ENCODE data around the gene BACH2.

Gene BACH2

DNA sequence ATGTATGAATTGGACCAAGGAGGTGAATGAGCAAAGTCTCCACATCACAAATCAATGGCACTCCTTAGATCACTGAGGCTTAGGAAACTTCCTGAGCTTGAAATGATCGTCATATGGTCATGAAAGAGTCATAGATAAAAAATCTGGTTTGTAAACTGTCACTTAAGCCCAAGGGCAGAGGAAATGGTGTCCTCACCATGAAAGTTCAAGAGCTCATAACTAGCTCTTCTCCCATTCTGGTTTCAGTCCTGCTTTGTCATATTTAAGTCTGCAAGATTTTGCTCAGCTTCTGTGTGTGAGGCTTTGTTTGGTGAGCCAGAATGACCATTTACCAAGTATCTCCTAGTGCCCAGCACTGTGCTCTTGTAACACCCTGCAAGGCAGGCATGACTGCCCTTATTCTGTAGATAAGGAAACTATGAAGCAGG, 341.9 kb downstream of the BACH2 start:
- DNase-seq, result no peak

DNA sequence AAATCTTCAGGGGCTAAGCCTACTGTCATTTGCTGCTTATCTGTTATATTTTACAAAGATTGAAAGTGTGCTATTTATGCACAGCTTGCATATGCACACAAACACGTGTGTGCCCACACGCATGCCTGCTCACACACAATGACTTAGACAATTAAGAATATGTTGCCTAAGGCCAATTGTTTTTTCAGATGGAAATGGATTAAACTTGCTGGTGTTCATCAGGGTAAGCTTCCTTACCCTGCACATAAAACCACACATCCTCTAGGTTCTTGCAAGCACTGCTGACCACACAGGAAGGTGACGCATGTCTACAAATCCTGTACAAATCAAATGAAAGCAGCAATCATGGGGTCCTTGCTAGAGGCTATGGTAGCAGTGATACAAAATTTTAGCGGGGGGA, 344.0 kb downstream of the BACH2 start:
- DNase-seq, result no peak

DNA sequence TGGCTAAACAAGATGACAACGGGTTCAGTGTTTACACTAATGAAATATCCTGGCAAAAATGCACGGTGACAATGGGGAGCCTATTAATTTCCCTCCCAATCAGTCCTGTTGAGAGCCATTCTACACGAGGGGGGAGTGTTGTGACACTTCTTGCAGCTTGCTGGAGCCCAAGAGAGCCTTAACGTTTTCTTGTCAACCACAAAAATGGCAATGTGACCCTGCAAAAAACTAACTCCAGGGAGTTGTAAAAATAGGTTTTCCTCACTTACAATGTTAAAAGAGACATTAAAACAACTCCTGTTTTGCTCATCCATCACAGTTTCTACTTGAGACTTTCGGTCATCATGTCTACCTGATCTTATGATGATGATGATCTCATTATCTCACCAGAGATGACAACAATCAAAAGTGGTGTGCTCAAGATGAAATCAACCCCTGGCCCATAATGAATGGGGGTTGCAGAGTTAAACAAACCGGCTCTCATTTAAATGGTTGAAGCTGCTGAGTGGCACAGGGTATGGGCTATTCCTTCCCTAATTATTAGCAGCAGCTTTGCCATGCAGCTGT, 344.5 kb downstream of the BACH2 start:
- DNase-seq, result no peak

DNA sequence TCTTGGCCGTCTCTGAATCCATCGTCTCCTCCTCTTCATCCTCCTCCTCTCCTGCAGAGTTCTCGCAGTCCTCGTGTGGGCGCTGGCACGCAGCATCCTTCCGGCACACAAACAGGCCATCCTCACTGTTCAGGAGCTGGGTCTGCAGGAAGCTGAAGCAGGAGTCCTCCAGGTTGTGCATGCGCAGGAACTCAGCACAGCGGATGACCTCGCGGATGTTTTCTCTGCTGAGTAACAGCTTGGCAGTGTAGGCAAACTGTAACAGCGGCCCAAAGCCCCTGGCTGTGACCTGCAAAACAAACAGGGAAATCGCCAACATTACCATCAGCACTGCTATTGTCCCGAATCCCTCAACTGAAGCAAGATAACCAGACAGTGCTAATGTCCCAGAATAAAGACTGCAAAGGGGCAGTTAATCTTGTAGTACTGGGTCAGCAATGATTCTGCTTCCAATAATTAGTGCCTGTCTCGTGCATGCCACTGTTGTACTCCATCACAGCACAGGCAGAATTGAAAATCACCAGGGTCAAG, 345.0 kb downstream of the BACH2 start:
- no peak for DNase-seq

DNA sequence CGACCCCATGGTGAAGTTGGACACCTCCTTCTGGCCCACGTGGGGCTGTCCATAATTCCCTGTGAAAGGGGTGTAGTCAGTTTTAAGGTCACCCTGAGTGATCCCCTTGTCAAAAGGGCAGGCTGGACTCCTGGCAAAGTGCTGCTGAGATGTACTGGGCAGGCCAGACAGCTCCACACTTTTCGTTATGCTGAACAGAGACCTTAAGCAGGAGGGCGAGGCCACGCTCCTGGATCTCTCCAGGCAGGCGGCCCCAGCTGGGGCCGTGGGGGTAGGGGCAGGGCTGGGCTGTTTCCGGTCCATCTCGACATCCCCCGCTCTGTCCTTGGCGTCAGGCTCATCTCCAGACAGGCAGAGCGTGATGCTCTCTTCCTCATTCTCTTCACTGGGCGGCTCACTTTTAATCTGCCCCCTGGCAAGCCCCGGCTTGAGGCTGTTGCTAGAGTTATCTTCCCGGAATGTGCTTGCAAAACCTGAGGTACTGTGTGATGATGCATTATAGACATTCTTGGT, 345.7 kb downstream of the BACH2 start:
- DNase-seq, result no peak

DNA sequence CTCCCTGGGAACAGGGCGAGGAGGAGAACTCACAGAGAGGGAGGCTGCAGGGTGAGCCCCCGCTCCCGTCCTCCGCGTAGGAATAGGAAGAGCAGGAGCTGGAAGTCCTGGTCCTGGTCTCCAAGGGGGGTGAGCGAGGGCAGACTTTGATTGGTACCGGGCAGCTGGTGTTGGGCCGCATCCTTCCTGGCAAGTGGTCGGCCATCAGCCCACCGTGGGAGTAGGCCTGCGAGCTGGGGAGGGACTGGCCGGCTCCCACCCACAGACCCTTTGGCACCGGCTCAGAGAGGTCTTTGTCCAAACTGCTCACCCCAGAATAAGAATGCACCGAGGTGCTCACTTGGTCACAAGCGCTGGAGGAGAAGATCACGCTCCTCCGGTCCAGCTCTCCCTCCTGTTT, 346.2 kb downstream of the BACH2 start:
- no peak for DNase-seq

GRCh38 chr6:89948876-89949275, 347.8 kb downstream of the BACH2 start:
- DNase-seq, result no peak

GRCh38 chr6:89944826-89945407, 351.7 kb downstream of the BACH2 start:
- DNase-seq, result no peak

DNA sequence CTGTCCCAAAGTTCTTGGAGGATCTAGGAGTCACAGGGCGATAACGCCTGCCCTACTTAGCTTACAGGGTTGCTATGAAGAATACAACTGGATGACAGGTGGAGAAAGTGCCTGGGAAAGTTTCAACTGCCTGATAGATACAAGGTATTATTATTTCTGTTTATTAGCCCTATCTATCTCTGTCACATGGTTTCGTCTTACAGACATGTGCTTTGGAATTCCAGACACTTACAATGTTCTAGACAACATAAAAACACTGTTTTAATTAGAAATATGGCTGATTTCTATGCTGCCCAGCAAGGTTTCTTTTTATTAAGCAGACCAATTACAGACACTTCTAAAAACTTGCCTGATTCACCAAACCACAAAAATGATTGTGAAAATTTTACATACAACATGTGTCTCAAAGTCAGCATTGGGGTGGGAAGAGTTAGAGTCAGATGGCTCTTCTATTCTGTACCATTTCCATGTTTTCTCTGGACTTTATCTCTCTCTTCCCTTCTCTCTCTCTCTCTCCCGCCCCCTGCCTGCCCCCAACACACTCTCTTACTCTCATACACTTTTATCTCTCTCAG, 352.4 kb downstream of the BACH2 start:
- no peak for DNase-seq

DNA sequence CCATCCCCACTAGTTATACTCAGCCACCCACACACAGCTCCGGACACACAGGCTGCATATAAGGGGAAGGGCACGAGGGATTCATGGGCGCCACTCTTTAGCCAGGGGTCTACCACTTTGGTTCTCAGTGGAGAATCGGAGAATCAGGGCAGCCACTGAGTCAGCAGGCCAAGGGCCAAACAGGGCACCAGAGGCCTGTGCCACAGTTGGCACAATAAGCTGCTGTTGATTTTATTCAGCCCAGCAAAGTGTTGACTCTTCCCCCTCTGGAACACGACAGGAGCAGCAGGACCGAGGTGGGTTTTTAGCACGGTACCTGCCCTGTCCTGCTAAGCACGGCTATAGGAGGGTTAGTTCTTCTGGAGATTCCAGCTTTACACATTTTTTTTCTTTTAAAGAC, 354.0 kb downstream of the BACH2 start:
- no peak for DNase-seq

DNA sequence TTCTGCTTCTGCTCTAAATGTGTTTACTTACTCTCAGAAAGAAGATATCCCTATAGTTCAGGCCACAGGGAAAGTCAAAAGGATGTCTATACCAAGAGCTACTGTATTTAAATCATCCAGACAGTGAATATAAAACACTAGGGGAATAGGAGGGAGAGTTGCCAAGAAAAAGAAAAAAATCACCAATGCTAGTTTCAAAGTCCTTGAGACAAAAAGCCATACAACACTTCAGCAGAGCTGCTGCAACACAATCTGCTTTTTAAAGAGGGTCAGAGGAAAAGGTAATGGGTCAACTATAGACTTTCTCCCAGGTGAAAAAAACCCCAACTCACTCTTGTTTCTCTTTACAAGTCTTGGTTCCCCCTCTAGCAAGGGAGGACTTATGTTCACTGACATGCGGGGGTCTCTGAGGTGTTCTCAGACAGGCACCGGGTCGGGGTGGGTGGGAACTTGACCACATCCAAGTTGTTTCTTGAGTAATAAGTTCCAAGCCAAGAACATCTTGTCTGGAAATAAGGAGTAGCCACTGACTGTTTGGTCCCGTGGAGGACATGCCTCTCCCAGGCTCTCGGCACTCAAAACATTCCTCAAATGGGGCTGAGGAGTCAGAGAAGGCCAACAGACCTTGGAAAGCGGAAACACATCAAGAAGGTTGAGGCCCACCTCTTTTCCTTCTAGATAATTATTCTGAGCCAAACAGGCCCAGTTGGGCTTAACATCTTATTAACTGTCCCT, 354.7 kb downstream of the BACH2 start:
- DNase-seq, result no peak

- DNase-seq, result no peak
Observed at GRCh38 chr6:89941031-89941762, 355.4 kb downstream of the BACH2 start.

DNA sequence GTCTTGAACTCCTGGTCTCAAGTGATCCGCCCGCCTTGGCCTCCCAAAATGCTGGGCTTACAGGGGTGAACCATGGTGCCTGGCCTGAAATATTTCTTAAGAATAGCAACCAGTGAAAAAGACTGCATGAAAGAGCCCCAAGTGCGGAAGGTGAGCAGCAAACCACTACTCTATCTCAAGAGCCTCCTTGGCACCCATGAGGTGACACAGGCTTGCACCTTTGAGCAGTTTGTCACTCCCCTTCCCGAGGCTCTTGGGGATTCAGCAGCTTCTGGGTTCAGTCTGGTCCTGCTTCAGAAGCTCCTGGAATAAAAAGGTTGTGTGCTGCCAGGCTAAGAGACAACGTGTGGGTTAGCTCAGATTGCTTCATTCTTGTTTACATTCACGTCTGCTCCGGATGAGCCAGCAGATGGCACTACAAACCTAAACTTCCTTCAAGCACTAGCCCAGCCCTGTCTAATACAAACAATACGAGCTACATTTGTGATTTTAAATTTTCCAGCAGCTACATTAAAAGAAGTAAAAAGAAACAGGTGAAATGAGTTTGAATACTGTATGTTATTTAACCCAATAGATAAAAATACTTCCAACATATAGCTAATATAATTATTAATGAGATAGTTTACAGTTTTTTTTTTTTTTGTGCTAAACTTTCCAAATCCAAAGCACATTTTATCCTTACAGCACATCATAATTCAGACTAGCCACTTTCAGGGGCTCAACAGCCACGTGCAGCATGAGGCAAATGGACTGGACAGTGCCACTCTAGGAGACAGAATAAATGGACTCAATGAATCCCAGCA, 356.2 kb downstream of the BACH2 start:
- no peak for DNase-seq

- no peak for DNase-seq
Observed at GRCh38 chr6:89939144-89939543, 357.5 kb downstream of the BACH2 start.

GRCh38 chr6:89938014-89938413, 358.6 kb downstream of the BACH2 start:
- no peak for DNase-seq

GRCh38 chr6:89936177-89936576, 360.5 kb downstream of the BACH2 start:
- DNase-seq, result no peak

GRCh38 chr6:89934685-89935366, 361.8 kb downstream of the BACH2 start:
- DNase-seq, result no peak

GRCh38 chr6:89932245-89932802, 364.3 kb downstream of the BACH2 start:
- DNase-seq, result no peak

GRCh38 chr6:89930789-89931188, 365.9 kb downstream of the BACH2 start:
- DNase-seq, result no peak

GRCh38 chr6:89928604-89929003, 368.0 kb downstream of the BACH2 start:
- no peak for DNase-seq
